Measurements from ENCODE around the gene OPCML. TPM values are rescaled to one million over a fixed set of nuclear protein-coding genes. Genes with fewer than 3 reads are reported as not detected.

OPCML gene
- total RNA-seq, 4 donors from 2014 or later, result not detected

DNA sequence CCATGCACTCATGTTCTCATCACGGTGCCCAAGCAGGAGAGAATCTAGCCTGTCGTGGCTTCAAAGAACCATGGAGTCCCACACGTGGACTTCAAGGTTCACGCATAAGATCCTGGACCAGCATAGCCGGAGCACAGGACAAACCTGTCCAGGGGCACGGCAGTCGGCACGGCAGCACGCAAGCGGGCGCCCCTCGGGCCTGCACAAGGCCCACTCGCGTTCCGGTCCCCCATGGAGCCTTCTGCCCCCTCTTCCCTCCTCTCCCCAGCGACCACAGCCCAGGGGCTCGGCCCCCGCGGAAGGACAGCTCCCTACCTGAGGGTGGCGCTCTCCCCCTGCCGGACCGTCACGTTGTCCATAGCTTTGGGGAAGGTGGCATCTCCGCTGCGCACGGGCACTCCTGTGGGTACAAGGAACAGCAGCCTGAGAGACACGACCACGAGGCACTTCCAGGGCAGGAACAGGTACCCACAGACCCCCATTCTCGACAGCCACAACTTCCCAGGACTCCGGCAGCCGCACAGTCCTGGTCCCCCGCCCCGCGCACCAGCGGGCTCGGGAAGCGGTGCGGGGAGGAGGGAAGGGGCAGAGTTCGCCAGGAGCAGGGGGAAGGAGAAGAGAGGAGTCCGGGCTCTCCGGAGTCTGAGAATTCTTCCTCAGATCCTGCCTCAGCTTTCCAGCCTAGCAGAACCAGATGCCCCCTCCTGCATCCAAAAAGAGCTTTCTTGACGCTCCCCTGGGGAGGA is 589.5 kb downstream of the OPCML start:
- Histone ChIP-seq H3K9me3 (no peaks in the 10 kb centered on the region), H3K4me1 (peaks cover 0 to 4% (median 0%) of the 10 kb centered on the region in 4 donors), H3K27ac (no peak overlapping the region), H3K4me3 (no peak overlapping the region), H3K36me3 (no peaks in the 10 kb centered on the region), H3K27me3 (peaks cover 36% of the 10 kb centered on the region)
- no peak for TF ChIP-seq EP300 (IDR thresholded peaks at IDR 0.05; ENCODE audit: low read depth)
- TF ChIP-seq POLR2A (IDR thresholded peaks at IDR 0.05), result no peak
- TF ChIP-seq, protein P1, sequence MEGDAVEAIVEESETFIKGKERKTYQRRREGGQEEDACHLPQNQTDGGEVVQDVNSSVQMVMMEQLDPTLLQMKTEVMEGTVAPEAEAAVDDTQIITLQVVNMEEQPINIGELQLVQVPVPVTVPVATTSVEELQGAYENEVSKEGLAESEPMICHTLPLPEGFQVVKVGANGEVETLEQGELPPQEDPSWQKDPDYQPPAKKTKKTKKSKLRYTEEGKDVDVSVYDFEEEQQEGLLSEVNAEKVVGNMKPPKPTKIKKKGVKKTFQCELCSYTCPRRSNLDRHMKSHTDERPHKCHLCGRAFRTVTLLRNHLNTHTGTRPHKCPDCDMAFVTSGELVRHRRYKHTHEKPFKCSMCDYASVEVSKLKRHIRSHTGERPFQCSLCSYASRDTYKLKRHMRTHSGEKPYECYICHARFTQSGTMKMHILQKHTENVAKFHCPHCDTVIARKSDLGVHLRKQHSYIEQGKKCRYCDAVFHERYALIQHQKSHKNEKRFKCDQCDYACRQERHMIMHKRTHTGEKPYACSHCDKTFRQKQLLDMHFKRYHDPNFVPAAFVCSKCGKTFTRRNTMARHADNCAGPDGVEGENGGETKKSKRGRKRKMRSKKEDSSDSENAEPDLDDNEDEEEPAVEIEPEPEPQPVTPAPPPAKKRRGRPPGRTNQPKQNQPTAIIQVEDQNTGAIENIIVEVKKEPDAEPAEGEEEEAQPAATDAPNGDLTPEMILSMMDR (IDR thresholded peaks at IDR 0.05), result no peak
- TF ChIP-seq POLR2AphosphoS5 (IDR thresholded peaks at IDR 0.05), result no peak
- in situ Hi-C loops (cut with MboI; ENCODE audit: low pct_ligation_motif_present in 1 of 4, low pct_unique_long_range_greater_than_20kb in 1 of 4, low sequenced_read_pairs in 3 of 4), result no loop called here
- 29 to 43% methylated on average over 1 to 42 of the region's 42 CpGs for WGBS, 2 donors (ENCODE audit: low coverage in 1 of 2)
- DNase-seq, result no peak
- intact Hi-C loops (cut with DNase I; ENCODE audit: low total_unique reads), result no loop called here

- intact Hi-C loops (cut with DNase I; ENCODE audit: low total_unique reads), result no loop called here
- no peak overlapping the region for H3K4me3 ChIP-seq
- H3K27ac ChIP-seq, result no peak overlapping the region
- H3K36me3 ChIP-seq, result no peaks in the 10 kb centered on the region
- 50 to 51% methylated on average over 2 to 3 of the region's 3 CpGs for whole genome bisulfite sequencing, 2 donors (ENCODE audit: low coverage in 1 of 2)
- H3K27me3 ChIP-seq, result peaks cover 36% of the 10 kb centered on the region
- TF ChIP-seq POLR2AphosphoS5 (IDR thresholded peaks at IDR 0.05), result no peak
- TF ChIP-seq EP300 (IDR thresholded peaks at IDR 0.05; ENCODE audit: low read depth), result no peak
- TF ChIP-seq, protein P1 (IDR thresholded peaks at IDR 0.05), result no peak
- TF ChIP-seq POLR2A (IDR thresholded peaks at IDR 0.05), result no peak
- in situ Hi-C loops (cut with MboI; ENCODE audit: low pct_ligation_motif_present in 1 of 4, low pct_unique_long_range_greater_than_20kb in 1 of 4, low sequenced_read_pairs in 3 of 4), result no loop called here
- no peak for DNase-seq
- H3K9me3 ChIP-seq, result no peaks in the 10 kb centered on the region
- peaks cover 0 to 4% (median 0%) of the 10 kb centered on the region in 4 donors for H3K4me1 ChIP-seq
These were observed 590.5 kb downstream of the OPCML start for GRCh38 chr11:132941761-132942160.

DNA sequence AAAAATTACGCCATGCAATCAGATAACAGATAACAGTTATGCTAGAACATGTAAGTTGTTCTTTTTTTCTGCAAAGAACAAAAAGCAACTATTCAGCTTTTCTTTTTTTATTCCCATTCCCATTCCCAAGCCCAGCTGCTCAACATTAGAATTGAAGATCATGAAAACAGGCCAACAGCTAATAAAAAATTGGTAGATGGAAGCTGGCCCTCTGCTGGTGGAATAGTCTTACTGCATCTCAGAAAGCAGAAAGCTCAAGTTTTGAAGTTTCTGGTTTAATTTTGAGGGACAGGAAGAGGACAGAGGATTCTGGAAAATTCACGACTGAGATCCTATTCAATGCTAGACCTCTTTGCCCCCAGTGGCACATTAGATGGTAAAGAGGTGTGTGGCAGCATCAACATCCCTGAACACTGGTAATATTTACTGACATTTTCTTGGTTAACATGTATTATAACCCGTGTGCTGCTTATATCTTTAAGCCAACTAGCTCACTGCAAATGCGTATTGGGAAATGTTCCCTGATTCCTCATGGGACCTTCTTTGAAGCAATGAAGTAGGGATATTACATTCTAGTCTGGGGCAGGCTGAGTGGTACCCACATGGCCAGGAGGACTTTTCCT is 591.2 kb downstream of the OPCML start:
- H3K9me3 ChIP-seq, result no peaks in the 10 kb centered on the region
- no peaks in the 10 kb centered on the region for H3K36me3 ChIP-seq
- H3K4me1 ChIP-seq, result peaks cover 0 to 4% (median 0%) of the 10 kb centered on the region in 4 donors
- intact Hi-C loops (cut with DNase I; ENCODE audit: low total_unique reads), result no loop called here
- in situ Hi-C loops (cut with MboI; ENCODE audit: low pct_ligation_motif_present in 1 of 4, low pct_unique_long_range_greater_than_20kb in 1 of 4, low sequenced_read_pairs in 3 of 4), result no loop called here
- no peak for DNase-seq
- TF ChIP-seq EP300 (IDR thresholded peaks at IDR 0.05; ENCODE audit: low read depth), result no peak
- TF ChIP-seq POLR2A (IDR thresholded peaks at IDR 0.05), result no peak
- TF ChIP-seq, protein P1 (IDR thresholded peaks at IDR 0.05), result peak; percentile 59 to 78 (median 73)
- H3K27ac ChIP-seq, result no peak overlapping the region
- no peak overlapping the region for H3K4me3 ChIP-seq
- WGBS, 2 donors (ENCODE audit: low coverage in 1 of 2), result 53 to 54% methylated on average over 3 to 4 of the region's 4 CpGs
- peaks cover 36% of the 10 kb centered on the region for H3K27me3 ChIP-seq

DNA sequence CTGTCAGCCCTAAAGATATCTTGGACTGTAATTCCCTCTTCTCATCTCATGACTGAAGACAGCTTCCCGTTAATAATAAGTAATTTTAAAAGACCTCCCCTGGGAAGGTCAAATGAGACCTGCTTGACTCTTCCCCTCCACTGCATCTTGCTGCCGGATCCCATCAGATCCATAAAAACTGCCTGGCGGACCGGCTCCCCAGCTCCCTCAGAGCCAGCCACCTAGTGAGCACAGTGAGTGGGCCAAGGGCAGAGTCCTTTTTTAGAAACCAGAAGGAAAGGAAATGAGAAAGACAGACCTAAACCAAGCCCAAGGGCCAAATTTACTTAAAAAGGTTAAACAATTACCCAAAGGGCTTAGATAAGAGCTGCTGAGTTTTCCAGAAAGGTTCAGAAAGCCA is 595.3 kb downstream of the OPCML start:
- DNase-seq, result no peak
- in situ Hi-C loops (cut with MboI; ENCODE audit: low pct_ligation_motif_present in 1 of 4, low pct_unique_long_range_greater_than_20kb in 1 of 4, low sequenced_read_pairs in 3 of 4), result no loop called here

More for the DNA sequence above, 595.3 kb downstream of the OPCML start:
- Histone ChIP-seq H3K36me3 (no peaks in the 10 kb centered on the region), H3K9me3 (no peaks in the 10 kb centered on the region), H3K4me3 (no peak overlapping the region), H3K4me1 (no peaks in the 10 kb centered on the region), H3K27me3 (peaks cover 8% of the 10 kb centered on the region), H3K27ac (no peak overlapping the region)
- intact Hi-C loops (cut with DNase I; ENCODE audit: low total_unique reads), result no loop called here
- TF ChIP-seq, protein P1 (IDR thresholded peaks at IDR 0.05), result no peak
- TF ChIP-seq POLR2A (IDR thresholded peaks at IDR 0.05) (no peak), POLR2AphosphoS5 (IDR thresholded peaks at IDR 0.05) (no peak), EP300 (IDR thresholded peaks at IDR 0.05; ENCODE audit: low read depth) (no peak)
- 75 to 77% methylated on average over 4 of the region's 4 CpGs for WGBS, 2 donors (ENCODE audit: low coverage in 1 of 2)

Measured in transverse colon (tissue), 4 donors.